Measurements from ENCODE around the gene IRGQ.

The IRGQ gene

GRCh38 chr19:43578787-43579186 is 17.1 kb downstream of the IRGQ start:
- Histone ChIP-seq H3K9ac (ENCODE audit: low read length) (no peak overlapping the region), H3K9me3 (ENCODE audit: control insufficient read depth, low read length) (no peaks in the 10 kb centered on the region), H3K4me3 (ENCODE audit: low read length) (no peak overlapping the region), H3K4me1 (ENCODE audit: control insufficient read depth, insufficient read depth, low read length) (peaks cover 15% of the 10 kb centered on the region), H3K27me3 (replicated peaks; ENCODE audit: control insufficient read depth, insufficient read depth, low read length) (no peaks in the 10 kb centered on the region), H3K36me3 (ENCODE audit: control insufficient read depth, insufficient read depth, low read length, severe bottlenecking) (no peaks in the 10 kb centered on the region)
- DNase-seq (ENCODE audit: low read depth): no peak

GRCh38 chr19:43575955-43576878 is 19.7 kb downstream of the IRGQ start:
- Histone ChIP-seq H3K27me3 (replicated peaks; ENCODE audit: control insufficient read depth, insufficient read depth, low read length) (no peaks in the 10 kb centered on the region), H3K36me3 (ENCODE audit: control insufficient read depth, insufficient read depth, low read length, severe bottlenecking) (peaks cover 7% of the 10 kb centered on the region), H3K4me3 (ENCODE audit: low read length) (peak overlapping the region; percentile 100), H3K9me3 (ENCODE audit: control insufficient read depth, low read length) (no peaks in the 10 kb centered on the region), H3K9ac (ENCODE audit: low read length) (peak overlapping the region; percentile 72), H3K4me1 (ENCODE audit: control insufficient read depth, insufficient read depth, low read length) (peaks cover 12% of the 10 kb centered on the region)
- DNase-seq (ENCODE audit: low read depth): no peak

- Histone ChIP-seq H3K27me3 (replicated peaks; ENCODE audit: control insufficient read depth, insufficient read depth, low read length) (no peaks in the 10 kb centered on the region), H3K4me1 (ENCODE audit: control insufficient read depth, insufficient read depth, low read length) (peaks cover 9% of the 10 kb centered on the region), H3K9ac (ENCODE audit: low read length) (peak within 1 kb of the TSS; percentile 99), H3K9me3 (ENCODE audit: control insufficient read depth, low read length) (no peaks in the 10 kb centered on the region), H3K4me3 (ENCODE audit: low read length) (peak within 1 kb of the TSS; percentile 100), H3K36me3 (ENCODE audit: control insufficient read depth, insufficient read depth, low read length, severe bottlenecking) (peaks cover 7% of the 10 kb centered on the region)
- DNase-seq (ENCODE audit: low read depth): peak; percentile 100
These were observed 20.6 kb downstream of the IRGQ start, which contains the start of the genes PINLYP and XRCC1 for GRCh38 chr19:43575156-43575950. Gene PINLYP, plus strand, starts transcription at chr19:43575801. Its CDS starts 1,391 bp downstream, at chr19:43577192. Gene XRCC1, minus strand, starts transcription at chr19:43575527. Its CDS starts 69 bp downstream, at chr19:43575458.

GRCh38 chr19:43574424-43575155 is 21.3 kb downstream of the IRGQ start:
- DNase-seq (ENCODE audit: low read depth): peak; percentile 22
- H3K27me3 ChIP-seq (replicated peaks; ENCODE audit: control insufficient read depth, insufficient read depth, low read length): no peaks in the 10 kb centered on the region
- H3K9ac ChIP-seq (ENCODE audit: low read length): peak overlapping the region; percentile 99
- H3K4me1 ChIP-seq (ENCODE audit: control insufficient read depth, insufficient read depth, low read length): peaks cover 6% of the 10 kb centered on the region
- peaks cover 7% of the 10 kb centered on the region for H3K36me3 ChIP-seq (ENCODE audit: control insufficient read depth, insufficient read depth, low read length, severe bottlenecking)
- no peaks in the 10 kb centered on the region for H3K9me3 ChIP-seq (ENCODE audit: control insufficient read depth, low read length)
- peak overlapping the region; percentile 100 for H3K4me3 ChIP-seq (ENCODE audit: low read length)

- peaks cover 6% of the 10 kb centered on the region for H3K4me1 ChIP-seq (ENCODE audit: control insufficient read depth, insufficient read depth, low read length)
- DNase-seq (ENCODE audit: low read depth): no peak
- peaks cover 7% of the 10 kb centered on the region for H3K36me3 ChIP-seq (ENCODE audit: control insufficient read depth, insufficient read depth, low read length, severe bottlenecking)
- H3K27me3 ChIP-seq (replicated peaks; ENCODE audit: control insufficient read depth, insufficient read depth, low read length): no peaks in the 10 kb centered on the region
- no peaks in the 10 kb centered on the region for H3K9me3 ChIP-seq (ENCODE audit: control insufficient read depth, low read length)
- no peak overlapping the region for H3K4me3 ChIP-seq (ENCODE audit: low read length)
- H3K9ac ChIP-seq (ENCODE audit: low read length): no peak overlapping the region
These were observed 23.8 kb downstream of the IRGQ start for GRCh38 chr19:43572171-43572588.

GRCh38 chr19:43570174-43570791 is 25.7 kb downstream of the IRGQ start:
- H3K36me3 ChIP-seq (ENCODE audit: control insufficient read depth, insufficient read depth, low read length, severe bottlenecking): peaks cover 7% of the 10 kb centered on the region
- no peak overlapping the region for H3K9ac ChIP-seq (ENCODE audit: low read length)
- peaks cover 6% of the 10 kb centered on the region for H3K4me1 ChIP-seq (ENCODE audit: control insufficient read depth, insufficient read depth, low read length)
- no peaks in the 10 kb centered on the region for H3K9me3 ChIP-seq (ENCODE audit: control insufficient read depth, low read length)
- no peaks in the 10 kb centered on the region for H3K27me3 ChIP-seq (replicated peaks; ENCODE audit: control insufficient read depth, insufficient read depth, low read length)
- H3K4me3 ChIP-seq (ENCODE audit: low read length): no peak overlapping the region
- no peak for DNase-seq (ENCODE audit: low read depth)

- Histone ChIP-seq H3K4me3 (ENCODE audit: low read length) (no peak overlapping the region), H3K36me3 (ENCODE audit: control insufficient read depth, insufficient read depth, low read length, severe bottlenecking) (peaks cover 7% of the 10 kb centered on the region), H3K4me1 (ENCODE audit: control insufficient read depth, insufficient read depth, low read length) (peaks cover 4% of the 10 kb centered on the region), H3K9ac (ENCODE audit: low read length) (no peak overlapping the region), H3K27me3 (replicated peaks; ENCODE audit: control insufficient read depth, insufficient read depth, low read length) (no peaks in the 10 kb centered on the region), H3K9me3 (ENCODE audit: control insufficient read depth, low read length) (no peaks in the 10 kb centered on the region)
- DNase-seq (ENCODE audit: low read depth): no peak
These were observed 26.3 kb downstream of the IRGQ start for GRCh38 chr19:43569657-43570056.

GRCh38 chr19:43564800-43565199 is 31.1 kb downstream of the IRGQ start:
- Histone ChIP-seq H3K4me1 (ENCODE audit: control insufficient read depth, insufficient read depth, low read length) (no peaks in the 10 kb centered on the region), H3K27me3 (replicated peaks; ENCODE audit: control insufficient read depth, insufficient read depth, low read length) (no peaks in the 10 kb centered on the region), H3K36me3 (ENCODE audit: control insufficient read depth, insufficient read depth, low read length, severe bottlenecking) (peaks cover 4% of the 10 kb centered on the region), H3K9me3 (ENCODE audit: control insufficient read depth, low read length) (no peaks in the 10 kb centered on the region), H3K4me3 (ENCODE audit: low read length) (no peak overlapping the region), H3K9ac (ENCODE audit: low read length) (no peak overlapping the region)
- no peak for DNase-seq (ENCODE audit: low read depth)

GRCh38 chr19:43563816-43564457 is 32.0 kb downstream of the IRGQ start:
- Histone ChIP-seq H3K9ac (ENCODE audit: low read length) (no peak overlapping the region), H3K4me1 (ENCODE audit: control insufficient read depth, insufficient read depth, low read length) (no peaks in the 10 kb centered on the region), H3K36me3 (ENCODE audit: control insufficient read depth, insufficient read depth, low read length, severe bottlenecking) (peaks cover 4% of the 10 kb centered on the region), H3K27me3 (replicated peaks; ENCODE audit: control insufficient read depth, insufficient read depth, low read length) (no peaks in the 10 kb centered on the region), H3K9me3 (ENCODE audit: control insufficient read depth, low read length) (no peaks in the 10 kb centered on the region), H3K4me3 (ENCODE audit: low read length) (no peak overlapping the region)
- no peak for DNase-seq (ENCODE audit: low read depth)

GRCh38 chr19:43562698-43563241 is 33.2 kb downstream of the IRGQ start:
- Histone ChIP-seq H3K36me3 (ENCODE audit: control insufficient read depth, insufficient read depth, low read length, severe bottlenecking) (peaks cover 4% of the 10 kb centered on the region), H3K4me1 (ENCODE audit: control insufficient read depth, insufficient read depth, low read length) (no peaks in the 10 kb centered on the region), H3K9me3 (ENCODE audit: control insufficient read depth, low read length) (no peaks in the 10 kb centered on the region), H3K27me3 (replicated peaks; ENCODE audit: control insufficient read depth, insufficient read depth, low read length) (no peaks in the 10 kb centered on the region), H3K4me3 (ENCODE audit: low read length) (no peak overlapping the region), H3K9ac (ENCODE audit: low read length) (no peak overlapping the region)
- DNase-seq (ENCODE audit: low read depth): no peak

Data from adipocyte (in vitro differentiated cells).